Measurements from ENCODE around the gene PIKFYVE.

PIKFYVE gene

GRCh38 chr2:208234786-208235185 is 31.3 kb upstream of the PIKFYVE start:
- DNase-seq (ENCODE audit: low read depth, low spot score), result no peak
- no peak for TF ChIP-seq CTCF (IDR thresholded peaks at IDR 0.05; ENCODE audit: insufficient read depth, low read length, missing control alignments)
- POLR2A ChIA-PET, result no interaction called here
- H3K4me3 ChIP-seq (ENCODE audit: low read depth, low read length), result no peak overlapping the region
- CTCF ChIA-PET, result interaction anchor here (0.6 to 1.2 kb wide), 2 partner anchors 20 to 31 kb away, joined by 3 read pairs; no protein-coding TSS in a partner anchor

GRCh38 chr2:208235860-208236259 is 30.2 kb upstream of the PIKFYVE start:
- no peak for TF ChIP-seq CTCF (IDR thresholded peaks at IDR 0.05; ENCODE audit: insufficient read depth, low read length, missing control alignments)
- CTCF ChIA-PET, result interaction anchor here (1.2 kb wide), 1 partner anchor 18 kb away, joined by 3 read pairs; no protein-coding TSS in a partner anchor
- POLR2A ChIA-PET, result no interaction called here
- no peak for DNase-seq (ENCODE audit: low read depth, low spot score)
- H3K4me3 ChIP-seq (ENCODE audit: low read depth, low read length), result no peak overlapping the region

- H3K4me3 ChIP-seq (ENCODE audit: low read depth, low read length), result no peak overlapping the region
- POLR2A ChIA-PET, result no interaction called here
- DNase-seq (ENCODE audit: low read depth, low spot score), result no peak
- TF ChIP-seq CTCF (IDR thresholded peaks at IDR 0.05; ENCODE audit: insufficient read depth, low read length, missing control alignments), result no peak
- CTCF ChIA-PET, result interaction anchor here (5.6 kb wide), 1 partner anchor 14 kb away, joined by 30 read pairs; the partner anchor contains the start of gene IDH1
Measured at GRCh38 chr2:208239770-208240493, 26.1 kb upstream of the PIKFYVE start.

GRCh38 chr2:208240619-208241209 is 25.3 kb upstream of the PIKFYVE start:
- no peak for DNase-seq (ENCODE audit: low read depth, low spot score)
- CTCF ChIA-PET, result interaction anchor here (5.6 kb wide), 1 partner anchor 13 kb away, joined by 30 read pairs; the partner anchor contains the start of gene IDH1
- POLR2A ChIA-PET, result no interaction called here
- no peak for TF ChIP-seq CTCF (IDR thresholded peaks at IDR 0.05; ENCODE audit: insufficient read depth, low read length, missing control alignments)
- no peak overlapping the region for H3K4me3 ChIP-seq (ENCODE audit: low read depth, low read length)

- no peak overlapping the region for H3K4me3 ChIP-seq (ENCODE audit: low read depth, low read length)
- DNase-seq (ENCODE audit: low read depth, low spot score), result no peak
- ChIA-PET CTCF (interaction anchor here (5.6 kb wide), 1 partner anchor 10 kb away, joined by 30 read pairs; the partner anchor contains the start of gene IDH1), POLR2A (no interaction called here)
- TF ChIP-seq CTCF (IDR thresholded peaks at IDR 0.05; ENCODE audit: insufficient read depth, low read length, missing control alignments), result no peak
Measured at GRCh38 chr2:208244422-208244821, 21.6 kb upstream of the PIKFYVE start.

GRCh38 chr2:208245746-208246145 is 20.3 kb upstream of the PIKFYVE start:
- POLR2A ChIA-PET, result no interaction called here
- CTCF ChIA-PET, result interaction anchor here (0.7 to 2.9 kb wide), 2 partner anchors 10 to 70 kb away, joined by 3 to 12 read pairs; partner anchors contain the start of gene IDH1
- TF ChIP-seq CTCF (IDR thresholded peaks at IDR 0.05; ENCODE audit: insufficient read depth, low read length, missing control alignments), result no peak
- no peak overlapping the region for H3K4me3 ChIP-seq (ENCODE audit: low read depth, low read length)
- DNase-seq (ENCODE audit: low read depth, low spot score), result no peak

Data from AG04449 (cell line).